Measurements from ENCODE around the gene NOL4L. TPM values are rescaled to one million over a fixed set of nuclear protein-coding genes. Genes with fewer than 3 reads are reported as not detected.

The NOL4L gene
- polyA plus RNA-seq, 2 of the 4 experiments (the other 2 are of a cell fraction), result 9.5 to 11.8 TPM

DNA sequence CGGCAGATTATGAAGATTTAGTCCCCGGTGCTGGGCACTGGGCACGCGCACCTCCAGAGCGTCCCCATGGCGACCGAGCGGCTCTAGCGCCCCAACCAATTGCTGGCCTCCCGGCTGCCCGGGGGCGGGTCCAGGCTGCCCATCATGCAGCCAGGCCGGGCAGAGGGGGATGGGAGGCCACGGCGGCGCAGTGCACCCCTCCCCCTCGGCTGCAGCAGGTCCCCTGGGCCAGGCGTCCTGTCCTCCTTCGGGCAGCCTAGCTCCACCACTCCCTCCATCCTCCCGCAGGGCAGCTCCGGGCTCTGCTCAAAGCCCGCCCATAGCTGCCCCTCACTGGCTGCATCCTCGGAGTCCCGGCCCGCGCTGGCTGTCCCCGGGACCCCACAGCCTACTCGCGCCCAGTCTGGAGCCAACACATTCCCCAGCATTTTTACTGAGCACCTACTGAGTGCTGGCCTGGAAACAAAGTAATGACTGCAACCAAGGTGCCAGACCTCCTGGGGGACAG, 127.6 kb downstream of the NOL4L start:
- TF ChIP-seq, protein P1, sequence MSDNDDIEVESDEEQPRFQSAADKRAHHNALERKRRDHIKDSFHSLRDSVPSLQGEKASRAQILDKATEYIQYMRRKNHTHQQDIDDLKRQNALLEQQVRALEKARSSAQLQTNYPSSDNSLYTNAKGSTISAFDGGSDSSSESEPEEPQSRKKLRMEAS (IDR thresholded peaks at IDR 0.05), result no peak
- TF ChIP-seq POLR2A (IDR thresholded peaks at IDR 0.05; ENCODE audit: low read length) (0 out of 2 replicates have a peak, but pooled peaks have one; percentile 12), HEYL (CRISPR knock-in tag; IDR thresholded peaks at IDR 0.05) (no peak), FOXS1 (CRISPR knock-in tag; IDR thresholded peaks at IDR 0.05) (no peak), SMC3 (IDR thresholded peaks at IDR 0.05) (no peak), CHD2 (IDR thresholded peaks at IDR 0.05; ENCODE audit: low read length, partially characterized antibody) (peak; percentile 75), HOXB5 (CRISPR knock-in tag; IDR thresholded peaks at IDR 0.05) (no peak), CBX8 (IDR thresholded peaks at IDR 0.05) (no peak), JUN (IDR thresholded peaks at IDR 0.05) (no peak), MYC (IDR thresholded peaks at IDR 0.05; ENCODE audit: borderline replicate concordance, low read length) (no peak), SREBF2 (IDR thresholded peaks at IDR 0.05) (no peak)
- TF ChIP-seq, protein P2, sequence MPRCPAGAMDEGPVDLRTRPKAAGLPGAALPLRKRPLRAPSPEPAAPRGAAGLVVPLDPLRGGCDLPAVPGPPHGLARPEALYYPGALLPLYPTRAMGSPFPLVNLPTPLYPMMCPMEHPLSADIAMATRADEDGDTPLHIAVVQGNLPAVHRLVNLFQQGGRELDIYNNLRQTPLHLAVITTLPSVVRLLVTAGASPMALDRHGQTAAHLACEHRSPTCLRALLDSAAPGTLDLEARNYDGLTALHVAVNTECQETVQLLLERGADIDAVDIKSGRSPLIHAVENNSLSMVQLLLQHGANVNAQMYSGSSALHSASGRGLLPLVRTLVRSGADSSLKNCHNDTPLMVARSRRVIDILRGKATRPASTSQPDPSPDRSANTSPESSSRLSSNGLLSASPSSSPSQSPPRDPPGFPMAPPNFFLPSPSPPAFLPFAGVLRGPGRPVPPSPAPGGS (IDR thresholded peaks at IDR 0.05), result no peak
- TF ChIP-seq, protein P3, sequence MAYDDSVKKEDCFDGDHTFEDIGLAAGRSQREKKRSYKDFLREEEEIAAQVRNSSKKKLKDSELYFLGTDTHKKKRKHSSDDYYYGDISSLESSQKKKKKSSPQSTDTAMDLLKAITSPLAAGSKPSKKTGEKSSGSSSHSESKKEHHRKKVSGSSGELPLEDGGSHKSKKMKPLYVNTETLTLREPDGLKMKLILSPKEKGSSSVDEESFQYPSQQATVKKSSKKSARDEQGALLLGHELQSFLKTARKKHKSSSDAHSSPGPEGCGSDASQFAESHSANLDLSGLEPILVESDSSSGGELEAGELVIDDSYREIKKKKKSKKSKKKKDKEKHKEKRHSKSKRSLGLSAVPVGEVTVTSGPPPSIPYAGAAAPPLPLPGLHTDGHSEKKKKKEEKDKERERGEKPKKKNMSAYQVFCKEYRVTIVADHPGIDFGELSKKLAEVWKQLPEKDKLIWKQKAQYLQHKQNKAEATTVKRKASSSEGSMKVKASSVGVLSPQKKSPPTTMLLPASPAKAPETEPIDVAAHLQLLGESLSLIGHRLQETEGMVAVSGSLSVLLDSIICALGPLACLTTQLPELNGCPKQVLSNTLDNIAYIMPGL (CRISPR knock-in tag; IDR thresholded peaks at IDR 0.05; ENCODE audit: borderline replicate concordance), result no peak
- TF ChIP-seq, protein P4, sequence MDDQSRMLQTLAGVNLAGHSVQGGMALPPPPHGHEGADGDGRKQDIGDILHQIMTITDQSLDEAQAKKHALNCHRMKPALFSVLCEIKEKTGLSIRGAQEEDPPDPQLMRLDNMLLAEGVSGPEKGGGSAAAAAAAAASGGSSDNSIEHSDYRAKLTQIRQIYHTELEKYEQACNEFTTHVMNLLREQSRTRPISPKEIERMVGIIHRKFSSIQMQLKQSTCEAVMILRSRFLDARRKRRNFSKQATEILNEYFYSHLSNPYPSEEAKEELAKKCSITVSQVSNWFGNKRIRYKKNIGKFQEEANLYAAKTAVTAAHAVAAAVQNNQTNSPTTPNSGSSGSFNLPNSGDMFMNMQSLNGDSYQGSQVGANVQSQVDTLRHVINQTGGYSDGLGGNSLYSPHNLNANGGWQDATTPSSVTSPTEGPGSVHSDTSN (IDR thresholded peaks at IDR 0.05), result peak; percentile 53; the same call in 1 of the 2 replicates
- POLR2A ChIA-PET, result interaction anchor here (0.7 kb wide), 1 partner anchor 100 kb away, joined by 3 read pairs; no protein-coding TSS in a partner anchor
- H3K4me3 ChIP-seq, result peak overlapping the region; percentile 81
- WGBS (ENCODE audit: missing lambda C conversion rate), result 19% methylated on average over 16 of the region's 29 CpGs
- FAIRE-seq (no peak), DNase-seq (ENCODE audit: low read depth in 1 of 2, low spot score in 1 of 2) (peak; percentile 82 to 97), ATAC-seq (peak; percentile 87 to 94)
- CTCF ChIA-PET, result interaction anchor here (0.7 to 7.2 kb wide), 9 partner anchors 9 to 195 kb away, joined by 3 to 82 read pairs (median 5); no protein-coding TSS in a partner anchor
- peak overlapping the region; percentile 96 to 97 for H3K27ac ChIP-seq
- H3K4me2 ChIP-seq, result peak overlapping the region; percentile 94
- no peaks in the 10 kb centered on the region for H3K9me3 ChIP-seq
- H3K4me1 ChIP-seq, result peaks cover 17% of the 10 kb centered on the region

DNA sequence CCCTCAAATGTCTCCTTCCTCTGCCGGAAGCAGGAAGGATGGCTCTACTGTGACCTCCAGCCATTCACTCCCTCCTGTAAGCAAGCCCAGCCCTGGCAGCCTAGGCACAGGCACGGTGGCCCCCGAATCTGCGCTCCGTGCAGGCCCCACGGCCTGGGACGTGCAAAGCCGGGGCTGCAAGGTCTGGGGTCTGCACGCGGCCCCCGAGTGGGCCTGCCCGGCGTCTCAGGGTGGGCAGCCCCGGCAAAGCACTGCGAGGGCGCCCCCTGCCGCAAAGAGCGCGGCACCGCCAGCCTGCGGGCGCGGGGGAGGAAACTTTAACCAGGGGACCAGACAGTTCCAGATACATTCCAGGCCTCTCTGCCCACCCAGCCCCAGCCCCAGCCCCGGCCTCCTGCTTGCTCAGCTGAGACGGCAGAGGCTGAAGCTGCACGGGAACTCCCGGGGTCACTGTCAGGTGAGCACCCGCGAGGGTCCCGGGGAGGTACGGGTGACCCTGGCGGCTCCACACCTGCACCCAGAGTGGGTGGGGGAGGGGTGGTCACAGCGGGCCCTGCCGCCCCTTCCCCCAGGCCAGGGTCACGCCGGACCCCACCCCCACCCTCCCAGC, 128.2 kb downstream of the NOL4L start:
- CTCF ChIA-PET, result interaction anchor here (0.7 to 7.2 kb wide), 23 partner anchors 10 to 256 kb away, joined by 3 to 82 read pairs (median 4); no protein-coding TSS in a partner anchor
- peak overlapping the region; percentile 96 to 97 for H3K27ac ChIP-seq
- 0% methylated on average over 5 of the region's 36 CpGs for WGBS (ENCODE audit: missing lambda C conversion rate)
- no peaks in the 10 kb centered on the region for H3K9me3 ChIP-seq
- peak; percentile 70 to 83 for ATAC-seq
- FAIRE-seq, result no peak
- H3K4me1 ChIP-seq, result peaks cover 17% of the 10 kb centered on the region
- POLR2A ChIA-PET, result interaction anchor here (0.7 kb wide), 1 partner anchor 99 kb away, joined by 3 read pairs; no protein-coding TSS in a partner anchor
- H3K4me3 ChIP-seq, result peak overlapping the region; percentile 81
- peak; percentile 70 to 90 for DNase-seq (ENCODE audit: low read depth in 1 of 2, low spot score in 1 of 2)
- TF ChIP-seq TFCP2L1 (CRISPR knock-in tag; IDR thresholded peaks at IDR 0.05), result no peak
- TF ChIP-seq ZSCAN20 (CRISPR knock-in tag; IDR thresholded peaks at IDR 0.05), result no peak
- TF ChIP-seq CHD2 (IDR thresholded peaks at IDR 0.05; ENCODE audit: low read length, partially characterized antibody), result no peak
- peak; percentile 66 to 87 for TF ChIP-seq RAD21 (conservative IDR thresholded peaks at IDR 0.05 in 1 of 2, IDR thresholded peaks at IDR 0.05 in 1 of 2)
- TF ChIP-seq, protein P5, sequence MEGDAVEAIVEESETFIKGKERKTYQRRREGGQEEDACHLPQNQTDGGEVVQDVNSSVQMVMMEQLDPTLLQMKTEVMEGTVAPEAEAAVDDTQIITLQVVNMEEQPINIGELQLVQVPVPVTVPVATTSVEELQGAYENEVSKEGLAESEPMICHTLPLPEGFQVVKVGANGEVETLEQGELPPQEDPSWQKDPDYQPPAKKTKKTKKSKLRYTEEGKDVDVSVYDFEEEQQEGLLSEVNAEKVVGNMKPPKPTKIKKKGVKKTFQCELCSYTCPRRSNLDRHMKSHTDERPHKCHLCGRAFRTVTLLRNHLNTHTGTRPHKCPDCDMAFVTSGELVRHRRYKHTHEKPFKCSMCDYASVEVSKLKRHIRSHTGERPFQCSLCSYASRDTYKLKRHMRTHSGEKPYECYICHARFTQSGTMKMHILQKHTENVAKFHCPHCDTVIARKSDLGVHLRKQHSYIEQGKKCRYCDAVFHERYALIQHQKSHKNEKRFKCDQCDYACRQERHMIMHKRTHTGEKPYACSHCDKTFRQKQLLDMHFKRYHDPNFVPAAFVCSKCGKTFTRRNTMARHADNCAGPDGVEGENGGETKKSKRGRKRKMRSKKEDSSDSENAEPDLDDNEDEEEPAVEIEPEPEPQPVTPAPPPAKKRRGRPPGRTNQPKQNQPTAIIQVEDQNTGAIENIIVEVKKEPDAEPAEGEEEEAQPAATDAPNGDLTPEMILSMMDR (IDR thresholded peaks at IDR 0.05), result peak; percentile 96
- TF ChIP-seq SMC3 (IDR thresholded peaks at IDR 0.05), result peak; percentile 85
- peak overlapping the region; percentile 94 for H3K4me2 ChIP-seq
